GM20000 (cell line): ENCODE data around the gene FSTL4.
"Not testable (repeated sequence)": the region's sequence is repeated elsewhere in the genome, so short reads cannot be mapped to it uniquely, and the experiment has no call there.

Experiments used
- DNase-seq: peaks from one replicate; pipeline ENCODE4 v3.0.0; 2012; ENCODE audit warnings: low spot score
- TF ChIP-seq, protein P1 (sequence below): IDR thresholded peaks from 2 replicates; pipeline ENCODE4 v1.5.1; 2012; ENCODE audit warnings: mild to moderate bottlenecking, control low read depth; ENCODE audit errors: extremely low read depth, missing control alignments

FSTL4 gene

DNA sequence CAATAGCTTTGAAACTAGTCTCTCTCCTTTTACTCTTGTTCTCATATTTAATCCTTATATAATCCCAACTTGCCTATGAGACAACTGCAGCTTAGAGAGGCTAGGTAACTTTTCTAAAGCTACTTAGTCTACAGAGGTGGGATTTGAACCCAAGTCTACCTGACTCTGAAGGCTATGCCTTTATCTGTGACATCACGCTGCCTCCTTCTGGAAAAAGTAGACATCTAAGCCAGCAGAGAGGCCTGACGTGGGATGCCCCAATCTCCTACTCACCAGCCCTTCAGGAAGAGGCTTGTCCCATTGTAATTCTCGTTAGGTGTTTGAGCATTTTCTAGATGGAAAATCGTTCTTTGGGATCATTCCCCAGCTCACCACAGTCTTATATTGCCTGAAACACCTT lies 393.0 kb downstream of the FSTL4 start:
- TF ChIP-seq, protein P1, sequence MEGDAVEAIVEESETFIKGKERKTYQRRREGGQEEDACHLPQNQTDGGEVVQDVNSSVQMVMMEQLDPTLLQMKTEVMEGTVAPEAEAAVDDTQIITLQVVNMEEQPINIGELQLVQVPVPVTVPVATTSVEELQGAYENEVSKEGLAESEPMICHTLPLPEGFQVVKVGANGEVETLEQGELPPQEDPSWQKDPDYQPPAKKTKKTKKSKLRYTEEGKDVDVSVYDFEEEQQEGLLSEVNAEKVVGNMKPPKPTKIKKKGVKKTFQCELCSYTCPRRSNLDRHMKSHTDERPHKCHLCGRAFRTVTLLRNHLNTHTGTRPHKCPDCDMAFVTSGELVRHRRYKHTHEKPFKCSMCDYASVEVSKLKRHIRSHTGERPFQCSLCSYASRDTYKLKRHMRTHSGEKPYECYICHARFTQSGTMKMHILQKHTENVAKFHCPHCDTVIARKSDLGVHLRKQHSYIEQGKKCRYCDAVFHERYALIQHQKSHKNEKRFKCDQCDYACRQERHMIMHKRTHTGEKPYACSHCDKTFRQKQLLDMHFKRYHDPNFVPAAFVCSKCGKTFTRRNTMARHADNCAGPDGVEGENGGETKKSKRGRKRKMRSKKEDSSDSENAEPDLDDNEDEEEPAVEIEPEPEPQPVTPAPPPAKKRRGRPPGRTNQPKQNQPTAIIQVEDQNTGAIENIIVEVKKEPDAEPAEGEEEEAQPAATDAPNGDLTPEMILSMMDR, result no peak
- no peak for DNase-seq

DNA sequence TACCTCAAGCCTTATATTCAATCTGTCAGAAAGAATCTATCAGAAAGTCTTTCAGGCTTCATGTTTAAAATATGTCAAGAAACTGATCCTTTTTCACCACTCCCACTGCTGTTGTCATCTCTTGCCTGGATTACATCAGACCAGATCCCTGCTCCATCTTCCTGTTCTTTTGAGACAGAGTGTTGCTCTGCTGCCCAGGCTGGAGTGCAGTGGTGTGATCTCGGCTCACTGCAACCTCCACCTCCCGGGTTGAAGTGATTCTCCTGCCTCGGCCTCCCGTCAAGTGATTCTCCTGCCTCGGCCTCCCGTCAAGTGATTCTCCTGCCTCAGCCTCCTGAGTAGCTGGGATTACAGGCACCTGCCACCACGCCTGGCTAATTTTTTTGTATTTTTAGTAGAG lies 396.2 kb downstream of the FSTL4 start:
- not testable (repeated sequence) for DNase-seq

DNA sequence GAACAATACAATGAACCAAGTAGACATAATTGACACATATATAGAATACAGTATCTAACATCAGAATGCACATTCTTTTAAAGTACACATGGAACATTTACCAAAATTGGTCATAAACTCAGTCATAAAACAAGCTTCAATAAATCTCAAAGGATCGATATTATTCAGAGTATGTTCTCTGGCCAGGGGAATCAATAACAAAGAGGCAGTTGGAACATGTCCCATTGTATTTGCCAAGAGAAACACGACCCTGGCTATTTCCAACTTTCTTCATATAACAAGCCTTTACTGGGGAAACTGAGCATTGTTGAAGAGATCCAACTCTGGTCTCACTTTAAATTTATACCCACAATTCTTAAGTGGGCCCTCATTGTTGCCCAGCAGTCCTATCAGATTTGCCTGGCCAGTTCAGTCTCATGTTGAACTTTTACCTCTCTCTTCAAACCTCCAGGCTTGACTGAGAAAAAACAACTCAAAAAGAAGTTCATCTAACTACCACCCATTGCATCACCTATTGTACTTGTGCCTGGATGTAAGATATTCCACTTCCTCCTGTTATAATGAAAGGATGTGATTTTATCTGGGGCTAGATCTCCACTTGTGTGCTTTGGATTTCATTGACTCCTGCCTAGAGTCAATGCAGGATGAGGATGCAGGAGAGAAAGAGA lies 398.1 kb downstream of the FSTL4 start:
- no peak for DNase-seq
- TF ChIP-seq, protein P1, result no peak

DNA sequence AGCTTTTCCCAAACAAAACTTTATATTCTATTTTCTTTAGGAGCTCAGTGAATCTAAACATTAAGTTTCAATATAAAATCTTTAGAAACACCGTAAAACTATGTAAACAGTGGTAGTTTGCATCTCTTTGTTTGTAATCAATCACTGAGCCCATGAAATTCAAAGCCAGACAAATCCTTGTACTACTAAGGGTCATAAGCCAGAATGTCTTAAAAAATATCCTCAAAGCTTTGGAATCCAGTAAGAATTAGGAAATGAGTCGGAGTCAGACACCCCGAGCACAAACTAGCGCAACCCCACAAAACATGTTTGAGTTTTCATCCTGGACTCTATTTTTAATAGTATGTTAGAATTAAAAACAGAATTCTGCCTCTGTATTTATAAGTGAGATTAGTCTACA lies 406.7 kb downstream of the FSTL4 start:
- DNase-seq, result no peak
- TF ChIP-seq, protein P1, result no peak

DNA sequence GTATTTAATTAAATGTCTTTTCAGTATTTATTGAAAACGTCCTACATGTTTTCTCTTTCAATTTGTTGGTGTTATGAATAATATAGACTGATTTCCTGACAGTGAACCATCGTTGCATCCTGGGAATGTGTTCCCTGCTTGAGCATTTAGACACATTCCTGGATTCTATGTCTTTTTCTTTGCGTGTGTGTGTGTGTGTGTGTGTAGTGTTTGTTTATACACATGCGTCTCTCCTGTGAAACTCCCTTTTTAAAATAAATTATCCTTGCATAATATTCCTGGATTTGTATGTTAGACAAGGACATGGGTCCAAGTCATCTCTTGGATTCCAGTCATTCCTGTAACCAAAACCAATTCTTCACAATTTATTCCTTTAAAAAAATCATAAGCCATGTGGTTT lies 407.1 kb downstream of the FSTL4 start:
- TF ChIP-seq, protein P1, result no peak

DNA sequence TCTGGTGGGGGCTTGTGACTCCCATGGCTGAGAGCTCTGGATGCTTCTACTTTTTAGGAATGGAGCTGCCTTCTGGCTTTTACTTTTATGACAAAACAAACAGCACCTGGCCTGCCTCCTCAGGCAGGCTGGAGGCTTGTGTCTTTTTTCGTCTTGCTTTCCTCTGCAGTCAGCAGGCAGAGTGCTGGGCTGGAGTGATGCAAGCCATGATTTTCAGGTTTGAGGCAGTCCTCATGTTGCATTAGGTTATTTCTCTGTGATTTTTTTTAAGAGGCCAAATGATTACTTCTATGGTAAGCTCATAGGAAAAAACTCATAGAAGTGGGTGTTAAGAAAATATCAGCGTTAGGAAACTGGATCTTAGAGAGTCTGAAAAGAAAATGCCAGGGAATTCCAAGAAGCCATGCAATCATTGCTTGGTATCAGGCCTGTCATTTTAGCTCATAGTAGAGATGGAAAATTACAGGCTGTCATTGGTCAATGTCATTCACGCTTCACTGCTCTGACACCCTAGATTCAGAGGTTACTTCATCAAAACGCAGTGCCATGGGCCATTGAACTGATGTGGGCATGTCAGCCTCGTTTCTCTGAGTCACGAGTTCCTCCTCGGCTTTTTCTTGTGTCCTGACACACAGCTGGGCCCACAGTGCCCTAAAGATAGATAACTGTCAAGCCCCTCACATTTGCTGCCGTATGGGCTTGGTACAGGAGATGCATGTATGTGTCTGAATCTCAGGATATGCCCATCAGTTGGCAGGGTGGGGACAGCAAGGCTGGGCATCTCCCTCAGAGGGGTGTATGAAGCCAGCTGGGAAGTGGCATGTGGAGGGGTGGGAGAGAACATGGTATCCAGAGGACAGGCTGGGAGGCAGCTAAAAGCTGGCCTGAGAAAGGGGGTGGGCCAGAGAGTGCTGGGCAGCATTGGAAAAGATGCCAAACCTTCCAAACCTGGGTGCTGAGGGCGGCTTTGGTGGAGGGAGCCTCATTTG lies 408.7 kb downstream of the FSTL4 start:
- DNase-seq, result no peak
- TF ChIP-seq, protein P1, result no peak

More for the DNA sequence above, 407.1 kb downstream of the FSTL4 start:
- no peak for DNase-seq

DNA sequence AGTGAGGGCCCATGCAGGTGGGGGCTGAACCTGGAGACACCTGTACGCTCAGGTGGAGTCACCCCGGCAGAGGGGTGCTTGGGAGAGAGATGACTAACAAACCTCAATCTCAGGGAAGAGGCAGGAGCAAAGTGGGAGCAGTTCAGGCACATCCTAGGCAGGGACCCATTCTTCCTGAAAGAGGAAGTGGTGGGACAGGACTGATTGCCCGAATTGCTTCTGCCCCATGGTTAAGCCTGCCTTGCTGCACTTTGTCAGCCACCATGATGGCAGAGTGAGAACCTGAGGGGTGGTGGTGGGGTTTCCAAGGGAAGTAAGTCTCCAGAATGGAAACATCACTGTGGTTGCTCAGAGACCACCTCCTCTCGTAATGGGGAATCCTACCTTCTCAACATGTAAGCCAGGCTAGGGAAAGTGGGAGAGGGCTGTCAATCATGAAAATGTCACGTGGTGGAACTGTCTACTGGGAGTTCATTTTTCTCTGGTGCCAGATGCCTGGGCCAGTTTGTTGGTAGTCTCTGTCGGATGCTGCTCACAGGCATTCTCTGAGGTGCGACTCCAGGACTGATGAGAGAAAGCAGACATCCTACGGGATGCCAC lies 410.2 kb downstream of the FSTL4 start:
- DNase-seq, result no peak

More for the DNA sequence above, 410.2 kb downstream of the FSTL4 start:
- TF ChIP-seq, protein P1, result no peak
